Uterus (tissue), 4 donors: ENCODE measurements around the gene SRCIN1. TPM values are rescaled to one million over a fixed set of nuclear protein-coding genes. Genes with fewer than 3 reads are reported as not detected.

Experiments
- DNase-seq, 2 donors: peaks; one replicate each; pipeline ENCODE4 v3.0.0-alpha.2; 2019 to 2020
- H3K27ac ChIP-seq, 2 donors: fragments of 200-600 bp; sonication (generic); 1 replicate in 1 of 2; 2 replicates in 1 of 2; pipeline ENCODE4 v1.5.1; 2016 to 2018
- H3K27me3 ChIP-seq, 2 donors: fragments of 200-600 bp; sonication (generic); one replicate each; pipeline ENCODE4 v1.5.1; 2018 to 2019; ENCODE audit warnings: control low read depth in 1 of 2
- H3K36me3 ChIP-seq, 2 donors: fragments of 200-600 bp; sonication (generic); one replicate each; pipeline ENCODE4 v1.5.1; 2019; ENCODE audit warnings: control low read depth in 1 of 2
- H3K4me1 ChIP-seq, 2 donors: fragments of 200-600 bp; sonication (generic); one replicate each; pipeline ENCODE4 v1.5.1; 2018 to 2019; ENCODE audit warnings: control low read depth in 1 of 2
- H3K4me3 ChIP-seq, 2 donors: fragments of 200-600 bp; sonication (generic); 1 replicate in 1 of 2; 2 replicates in 1 of 2; pipeline ENCODE4 v1.5.1; 2018 to 2019; ENCODE audit warnings: mild to moderate bottlenecking in 1 of 2
- H3K9me3 ChIP-seq, 2 donors: fragments of 200-600 bp; sonication (generic); one replicate each; pipeline ENCODE4 v1.5.1; 2019; ENCODE audit warnings: control low read depth in 1 of 2
- CTCF ChIP-seq, 4 experiments: fragments of 200-600 bp in 2 of 4; fragments of 450-650 bp in 2 of 4; sonication (generic) in 2 of 4; IDR thresholded peaks; one replicate each; pipeline ENCODE4 v1.5.1; 2016 to 2019; ENCODE audit warnings: antibody characterized with exemption in 4 of 4, mild to moderate bottlenecking in 2 of 4, moderate library complexity in 1 of 4
- POLR2A ChIP-seq, 2 donors: fragments of 450-650 bp; IDR thresholded peaks; one replicate each; pipeline ENCODE4 v1.6.1; 2016; ENCODE audit warnings: antibody characterized with exemption in 2 of 2, mild to moderate bottlenecking in 1 of 2, moderate library complexity in 1 of 2
- intact Hi-C: fragments of 100-400 bp; cut with DNase I; formaldehyde crosslinking; loops from one replicate; pipeline ENCODE4 v1.15.1; 2023; ENCODE audit warnings: low total_unique reads
- total RNA-seq, 4 donors: library from RNA; depleted of rRNA in 3 of 4; stranded (reverse); fragments of >200 nt in 3 of 4; gene quantifications; one replicate each; pipeline versions ENCODE4 v1.1.0 to v1.2.4, GENCODE V29; 2014 to 2023
- donor health status: DM: yes; HTN: yes; CAD: no.

The SRCIN1 gene
- total RNA-seq, 4 donors from 2014 or later: 3.4 to 6.6 TPM; not detected in 2

DNA sequence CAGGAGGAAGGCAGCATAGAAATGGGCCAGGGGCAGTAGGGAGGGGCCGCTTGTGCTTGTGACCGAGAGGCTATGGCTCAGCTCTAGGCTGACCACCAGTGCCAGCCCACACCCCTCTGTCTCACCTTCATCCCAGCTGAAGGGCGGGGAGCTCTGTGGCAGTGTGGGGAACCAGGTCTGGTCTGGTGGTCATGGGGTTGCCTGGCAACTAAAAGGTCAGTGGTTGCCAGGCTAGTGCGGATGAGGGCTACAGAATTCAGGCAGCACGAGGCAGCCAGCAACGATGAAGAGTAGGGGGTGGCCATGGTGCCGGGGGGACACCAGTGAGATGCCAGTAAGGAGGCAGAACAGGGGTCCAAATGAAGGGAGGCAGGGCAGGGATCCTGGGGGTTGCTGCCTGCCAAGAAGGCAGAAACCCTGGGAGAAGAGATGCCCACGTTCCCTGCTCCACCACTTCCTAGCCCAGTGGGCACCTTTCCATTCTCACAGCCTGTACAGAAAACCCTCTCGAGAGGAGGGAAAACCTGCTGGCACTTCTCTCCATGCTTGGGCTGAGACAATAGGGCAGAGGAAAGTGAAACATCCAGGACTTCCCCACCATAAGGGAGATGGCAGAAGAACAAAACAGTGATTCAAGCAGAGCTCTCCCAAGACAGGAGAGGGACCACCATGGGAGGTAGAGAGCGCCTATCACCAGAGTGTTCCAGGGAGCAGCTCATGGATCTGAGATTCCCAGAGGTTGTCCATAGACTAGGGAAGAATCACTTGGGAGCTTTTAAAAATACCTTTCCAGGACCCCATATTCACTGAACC, 39.7 kb downstream of the SRCIN1 start:
- no peaks in the 10 kb centered on the region for H3K4me1 ChIP-seq
- DNase-seq: no peak
- H3K4me3 ChIP-seq: no peak overlapping the region
- H3K27me3 ChIP-seq: no peaks in the 10 kb centered on the region
- H3K9me3 ChIP-seq: no peaks in the 10 kb centered on the region
- H3K27ac ChIP-seq: no peak overlapping the region
- H3K36me3 ChIP-seq: no peaks in the 10 kb centered on the region
- TF ChIP-seq CTCF (IDR thresholded peaks at IDR 0.05) (no peak), POLR2A (IDR thresholded peaks at IDR 0.05) (no peak)
- intact Hi-C loops: no loop called here

DNA sequence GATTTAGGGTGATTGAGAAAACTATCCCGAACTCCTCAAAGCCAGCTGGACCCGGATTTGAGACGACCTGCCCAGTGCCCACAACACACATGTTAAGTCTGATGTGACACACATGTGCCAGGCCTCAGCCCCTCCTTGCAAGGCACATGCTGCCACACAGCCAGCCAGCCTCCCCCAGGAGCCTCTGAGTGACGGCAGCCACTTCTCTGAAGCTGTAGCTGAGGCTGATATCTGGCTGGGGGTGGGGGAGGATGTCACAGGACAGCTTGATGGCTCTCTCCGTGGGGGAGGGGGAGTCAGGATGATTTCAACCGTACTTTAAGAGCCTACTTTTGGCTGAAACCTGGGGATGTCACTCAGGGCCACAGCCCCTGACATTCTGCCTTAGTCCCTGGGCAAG, 40.9 kb downstream of the SRCIN1 start:
- H3K27me3 ChIP-seq: no peaks in the 10 kb centered on the region
- H3K27ac ChIP-seq: no peak overlapping the region
- intact Hi-C loops: no loop called here
- H3K4me3 ChIP-seq: no peak overlapping the region
- H3K4me1 ChIP-seq: no peaks in the 10 kb centered on the region
- no peaks in the 10 kb centered on the region for H3K36me3 ChIP-seq
- TF ChIP-seq CTCF (IDR thresholded peaks at IDR 0.05): no peak
- TF ChIP-seq POLR2A (IDR thresholded peaks at IDR 0.05): no peak
- no peak for DNase-seq
- H3K9me3 ChIP-seq: no peaks in the 10 kb centered on the region

- no peaks in the 10 kb centered on the region for H3K9me3 ChIP-seq
- no peaks in the 10 kb centered on the region for H3K27me3 ChIP-seq
- no peak overlapping the region for H3K27ac ChIP-seq
- H3K4me3 ChIP-seq: no peak overlapping the region
- no peaks in the 10 kb centered on the region for H3K4me1 ChIP-seq
- no peaks in the 10 kb centered on the region for H3K36me3 ChIP-seq
- TF ChIP-seq POLR2A (IDR thresholded peaks at IDR 0.05): no peak
- DNase-seq: no peak
- intact Hi-C loops: no loop called here
These were observed 41.4 kb downstream of the SRCIN1 start for GRCh38 chr17:38564254-38564837.

DNA sequence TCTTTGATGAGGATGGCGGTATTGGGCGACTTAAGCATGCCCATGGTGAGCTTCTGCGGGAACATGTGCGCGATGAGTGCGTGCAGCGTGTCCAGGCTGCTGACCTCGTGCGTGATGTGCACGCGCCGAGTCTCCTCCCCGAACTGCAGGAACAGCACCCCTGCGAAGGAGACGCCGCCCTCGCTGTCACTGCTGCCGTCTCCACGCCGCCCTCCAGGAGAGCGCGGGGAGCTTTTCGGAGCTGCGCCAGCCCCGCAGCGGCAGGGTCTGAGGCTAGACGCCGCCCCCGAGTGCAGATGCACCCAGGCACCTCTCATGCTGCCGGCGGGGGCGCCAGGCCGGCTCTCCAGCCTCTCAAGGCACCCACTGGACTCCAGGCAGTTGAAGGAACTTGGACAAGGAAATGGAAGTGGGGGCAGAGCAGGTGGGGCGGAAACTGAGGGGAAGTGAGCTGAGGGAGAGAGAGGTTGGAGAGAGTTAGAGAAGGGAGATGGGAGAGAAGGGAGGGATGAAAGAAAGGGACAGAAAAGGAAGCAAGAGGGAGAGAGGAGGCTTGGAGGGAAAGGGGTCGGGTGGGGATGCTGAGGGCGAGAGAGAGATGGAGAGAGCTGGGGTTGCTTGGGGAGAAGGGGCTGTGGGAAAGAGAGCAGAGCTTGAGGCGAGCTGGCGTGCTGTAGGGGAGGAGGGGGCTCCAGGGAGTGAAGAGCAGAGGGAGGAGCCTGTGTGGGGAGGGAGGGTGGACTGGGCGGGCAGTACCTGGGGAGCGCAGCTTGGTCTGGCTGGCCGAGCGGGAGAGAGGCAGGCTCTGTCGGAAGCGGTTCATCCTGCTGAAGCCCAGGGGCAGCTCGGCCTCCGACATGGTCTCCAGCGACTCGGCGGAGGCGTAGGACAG, 42.1 kb downstream of the SRCIN1 start:
- intact Hi-C loops: no loop called here

More for the DNA sequence above, 42.1 kb downstream of the SRCIN1 start:
- TF ChIP-seq POLR2A (IDR thresholded peaks at IDR 0.05) (no peak), CTCF (IDR thresholded peaks at IDR 0.05) (no peak)
- H3K4me1 ChIP-seq: peaks cover 0 to 3% of the 10 kb centered on the region in 2 donors
- no peaks in the 10 kb centered on the region for H3K27me3 ChIP-seq
- no peaks in the 10 kb centered on the region for H3K36me3 ChIP-seq
- no peak for DNase-seq
- no peaks in the 10 kb centered on the region for H3K9me3 ChIP-seq
- no peak overlapping the region for H3K4me3 ChIP-seq
- H3K27ac ChIP-seq: no peak overlapping the region
